HEK293 (cell line): ENCODE measurements around the gene ZNF524.
A peak's percentile ranks its signal among the peaks of the same experiment; 100 is the strongest.

Source experiments
- CTCF ChIA-PET: fragments of 350-600 bp; formaldehyde crosslinking; extraction: SDS; loops from one replicate; lab custom pipeline; 2021; ENCODE audit warnings: antibody characterized with exemption; lab: Yijun Ruan, JAX
- POLR2A ChIA-PET: fragments of 300-600 bp; formaldehyde crosslinking; extraction: SDS; loops from one replicate; lab custom pipeline; 2020; ENCODE audit warnings: antibody characterized with exemption, inconsistent platforms; lab: Yijun Ruan, JAX
- H3K27ac ChIP-seq: fragments of 200-500 bp; sonication (Bioruptor generic); 2 replicates; pipeline ENCODE4 v1.5.1; 2014; ENCODE audit warnings: low read depth, low read length, control low read depth, inconsistent platforms; ENCODE audit errors: extremely low read depth
- H3K36me3 ChIP-seq, 2 experiments: fragments of 200-500 bp in 1 of 2; sonication (Bioruptor generic) in 1 of 2; 1 replicate in 1 of 2; 2 replicates in 1 of 2; pipeline ENCODE4 v1.5.1; 2014 to 2017; ENCODE audit warnings: inconsistent platforms in 2 of 2, low read length in 2 of 2; ENCODE audit not compliant: control insufficient read depth in 2 of 2, insufficient read depth in 1 of 2
- H3K4me1 ChIP-seq: fragments of 200-500 bp; sonication (Bioruptor generic); 2 replicates; pipeline ENCODE4 v1.5.1; 2014; ENCODE audit warnings: mild to moderate bottlenecking, low read length, inconsistent platforms; ENCODE audit not compliant: control insufficient read depth, insufficient read depth
- H3K4me3 ChIP-seq: 2 replicates; pipeline ENCODE4 v1.5.1; 2011; ENCODE audit warnings: low read depth, mild to moderate bottlenecking, control low read depth, low read length, moderate library complexity
- H3K9me3 ChIP-seq: fragments of 200-500 bp; sonication (Bioruptor generic); 2 replicates; pipeline ENCODE4 v1.5.1; 2014; ENCODE audit warnings: low read depth, low read length, inconsistent platforms; ENCODE audit not compliant: control insufficient read depth, insufficient read depth
- GLI2 ChIP-seq: fragments of 450-650 bp; formaldehyde crosslinking; IDR thresholded peaks from 2 replicates; pipeline ENCODE4; 2017; ENCODE audit warnings: missing biosample characterization, missing genetic modification characterization, low read depth, borderline replicate concordance
- PATZ1 ChIP-seq: fragments of 450-650 bp; formaldehyde crosslinking; IDR thresholded peaks from 2 replicates; pipeline ENCODE4 v1.5.1; 2016; ENCODE audit warnings: missing biosample characterization, missing genetic modification characterization
- ZBTB17 ChIP-seq: fragments of 450-650 bp; formaldehyde crosslinking; IDR thresholded peaks from 2 replicates; pipeline ENCODE4 v1.5.1; 2016; ENCODE audit warnings: missing biosample characterization, missing genetic modification characterization
- ZBTB48 ChIP-seq: fragments of 450-650 bp; formaldehyde crosslinking; IDR thresholded peaks from 2 replicates; pipeline ENCODE4 v1.5.1; 2016; ENCODE audit warnings: missing biosample characterization, missing genetic modification characterization
- ZNF112 ChIP-seq: fragments of 450-650 bp; formaldehyde crosslinking; IDR thresholded peaks from 2 replicates; pipeline ENCODE4 v1.5.0; 2017; ENCODE audit warnings: missing biosample characterization, missing genetic modification characterization
- ZNF132 ChIP-seq: fragments of 450-650 bp; formaldehyde crosslinking; IDR thresholded peaks from 2 replicates; pipeline ENCODE4 v1.5.1; 2017; ENCODE audit warnings: missing biosample characterization, missing genetic modification characterization, borderline replicate concordance
- ZNF133 ChIP-seq: fragments of 450-650 bp; formaldehyde crosslinking; IDR thresholded peaks from 2 replicates; pipeline ENCODE4 v1.5.1; 2016; ENCODE audit warnings: missing biosample characterization, missing genetic modification characterization
- ZNF174 ChIP-seq: fragments of 450-650 bp; formaldehyde crosslinking; IDR thresholded peaks from 2 replicates; pipeline ENCODE4 v1.5.0; 2017; ENCODE audit warnings: missing biosample characterization, mild to moderate bottlenecking, missing genetic modification characterization
- ZNF302 ChIP-seq: fragments of 450-650 bp; formaldehyde crosslinking; IDR thresholded peaks from 2 replicates; pipeline ENCODE4 v1.5.1; 2016; ENCODE audit warnings: missing biosample characterization, missing genetic modification characterization, low read depth
- ZNF561 ChIP-seq: fragments of 450-650 bp; IDR thresholded peaks from 2 replicates; pipeline ENCODE4 v1.5.1; 2018; ENCODE audit warnings: missing biosample characterization, missing genetic modification characterization, borderline replicate concordance
- ZNF610 ChIP-seq: fragments of 450-650 bp; formaldehyde crosslinking; IDR thresholded peaks from 2 replicates; pipeline ENCODE4 v1.5.1; 2016; ENCODE audit warnings: missing biosample characterization, missing genetic modification characterization, borderline replicate concordance
- ZNF623 ChIP-seq: fragments of 450-650 bp; formaldehyde crosslinking; IDR thresholded peaks from 2 replicates; pipeline ENCODE4 v1.5.1; 2016; ENCODE audit warnings: missing biosample characterization, missing genetic modification characterization
- ZNF626 ChIP-seq: fragments of 450-650 bp; sonication (Bioruptor Pico); formaldehyde crosslinking; IDR thresholded peaks from 2 replicates; pipeline ENCODE4 v1.5.1; 2018; ENCODE audit warnings: missing biosample characterization, missing genetic modification characterization, inconsistent platforms
- ZNF639 ChIP-seq: fragments of 450-650 bp; formaldehyde crosslinking; IDR thresholded peaks from 2 replicates; pipeline ENCODE4 v1.5.1; 2016; ENCODE audit warnings: missing biosample characterization, missing genetic modification characterization
- ZNF664 ChIP-seq: fragments of 450-650 bp; formaldehyde crosslinking; IDR thresholded peaks from 2 replicates; pipeline ENCODE4 v1.5.1; 2016; ENCODE audit warnings: missing biosample characterization, missing genetic modification characterization
- ZNF76 ChIP-seq: fragments of 450-650 bp; formaldehyde crosslinking; IDR thresholded peaks from 2 replicates; pipeline ENCODE4; 2016; ENCODE audit warnings: low read depth, missing biosample characterization, missing genetic modification characterization, borderline replicate concordance
- ZXDB ChIP-seq: fragments of 450-650 bp; formaldehyde crosslinking; IDR thresholded peaks from 2 replicates; pipeline ENCODE4 v1.5.1; 2016; ENCODE audit warnings: missing biosample characterization, missing genetic modification characterization
- TF ChIP-seq, protein P1 (sequence below): fragments of 450-650 bp; formaldehyde crosslinking; IDR thresholded peaks from 2 replicates; pipeline ENCODE4 v1.5.1; 2016; ENCODE audit warnings: missing biosample characterization, missing genetic modification characterization
- TF ChIP-seq, protein P2 (sequence below): fragments of 450-650 bp; formaldehyde crosslinking; IDR thresholded peaks from 2 replicates; pipeline ENCODE4 v1.5.1; 2016; ENCODE audit warnings: missing biosample characterization, missing genetic modification characterization, borderline replicate concordance

Gene ZNF524

DNA sequence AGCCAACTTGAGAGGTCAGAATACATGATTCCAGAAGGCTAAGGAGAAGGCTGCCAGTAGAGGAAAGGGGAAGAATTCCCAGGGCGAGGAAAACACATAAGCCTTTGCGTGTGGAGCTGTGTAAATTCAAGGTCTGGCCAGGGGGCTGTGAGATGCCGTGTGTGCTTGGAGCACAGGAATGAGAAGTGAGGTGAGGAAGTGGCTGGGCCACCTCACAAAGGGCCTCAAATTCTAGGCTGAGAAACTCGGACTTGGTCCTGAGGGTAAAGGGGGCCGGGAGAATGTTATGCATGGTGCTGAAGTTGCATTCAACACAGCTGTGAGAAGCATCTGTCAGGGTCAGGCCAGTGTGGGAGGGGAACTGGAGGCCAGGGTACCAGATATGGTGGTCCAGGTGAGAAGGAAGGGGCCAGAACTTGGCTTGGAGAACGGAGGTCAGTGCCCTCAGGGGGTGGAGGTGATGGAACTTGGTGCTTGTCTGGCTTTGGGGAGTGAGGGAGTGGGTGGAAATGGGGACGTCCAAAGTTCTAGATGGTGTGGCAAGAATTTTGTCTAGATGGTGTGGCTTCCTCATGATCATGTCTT lies 35.9 kb downstream of the ZNF524 start:
- ChIA-PET POLR2A (interaction anchor here (0.8 to 2.1 kb wide), 4 partner anchors 10 to 19 kb away, joined by 3 to 10 read pairs (median 4); partner anchors contain the start of genes U2AF2 and ZNF784), CTCF (interaction anchor here (1.4 to 6.0 kb wide), 4 partner anchors 11 to 169 kb away, joined by 3 to 35 read pairs (median 8); no protein-coding TSS in a partner anchor)
- H3K27ac ChIP-seq, result peak overlapping the region; percentile 57; the same call in 1 of the 2 replicates
- no peaks in the 10 kb centered on the region for H3K9me3 ChIP-seq
- peaks cover 17% of the 10 kb centered on the region for H3K4me1 ChIP-seq
- no peak for TF ChIP-seq ZNF132
- TF ChIP-seq, protein P1, sequence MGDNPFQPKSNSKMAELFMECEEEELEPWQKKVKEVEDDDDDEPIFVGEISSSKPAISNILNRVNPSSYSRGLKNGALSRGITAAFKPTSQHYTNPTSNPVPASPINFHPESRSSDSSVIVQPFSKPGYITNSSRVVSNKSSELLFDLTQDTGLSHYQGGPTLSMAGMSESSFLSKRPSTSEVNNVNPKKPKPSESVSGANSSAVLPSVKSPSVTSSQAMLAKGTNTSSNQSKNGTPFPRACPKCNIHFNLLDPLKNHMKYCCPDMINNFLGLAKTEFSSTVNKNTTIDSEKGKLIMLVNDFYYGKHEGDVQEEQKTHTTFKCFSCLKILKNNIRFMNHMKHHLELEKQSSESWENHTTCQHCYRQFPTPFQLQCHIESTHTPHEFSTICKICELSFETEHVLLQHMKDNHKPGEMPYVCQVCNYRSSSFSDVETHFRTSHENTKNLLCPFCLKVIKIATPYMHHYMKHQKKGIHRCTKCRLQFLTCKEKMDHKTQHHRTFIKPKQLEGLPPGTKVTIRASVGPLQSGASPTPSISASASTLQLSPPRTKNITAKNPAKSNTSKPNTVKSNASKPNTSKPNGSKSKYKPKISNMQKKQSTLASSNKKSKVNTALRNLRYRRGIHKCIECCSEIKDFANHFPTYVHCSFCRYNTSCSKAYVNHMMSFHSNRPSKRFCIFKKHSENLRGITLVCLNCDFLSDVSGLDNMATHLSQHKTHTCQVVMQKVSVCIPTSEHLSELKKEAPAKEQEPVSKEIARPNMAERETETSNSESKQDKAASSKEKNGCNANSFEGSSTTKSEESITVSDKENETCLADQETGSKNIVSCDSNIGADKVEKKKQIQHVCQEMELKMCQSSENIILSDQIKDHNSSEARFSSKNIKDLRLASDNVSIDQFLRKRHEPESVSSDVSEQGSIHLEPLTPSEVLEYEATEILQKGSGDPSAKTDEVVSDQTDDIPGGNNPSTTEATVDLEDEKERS (tag by site-specific recombination), result no peak
- TF ChIP-seq ZNF664 (tag by site-specific recombination), result no peak
- no peak for TF ChIP-seq ZNF623
- no peak for TF ChIP-seq ZNF133 (tag by site-specific recombination)
- no peak for TF ChIP-seq PATZ1 (tag by site-specific recombination)
- TF ChIP-seq ZNF626 (tag by site-specific recombination), result no peak
- TF ChIP-seq ZBTB17 (tag by site-specific recombination), result no peak
- TF ChIP-seq ZBTB48 (tag by site-specific recombination), result no peak
- no peak for TF ChIP-seq ZNF112
- no peak for TF ChIP-seq ZNF610 (tag by site-specific recombination)
- TF ChIP-seq ZNF302, result no peak
- TF ChIP-seq, protein P2, sequence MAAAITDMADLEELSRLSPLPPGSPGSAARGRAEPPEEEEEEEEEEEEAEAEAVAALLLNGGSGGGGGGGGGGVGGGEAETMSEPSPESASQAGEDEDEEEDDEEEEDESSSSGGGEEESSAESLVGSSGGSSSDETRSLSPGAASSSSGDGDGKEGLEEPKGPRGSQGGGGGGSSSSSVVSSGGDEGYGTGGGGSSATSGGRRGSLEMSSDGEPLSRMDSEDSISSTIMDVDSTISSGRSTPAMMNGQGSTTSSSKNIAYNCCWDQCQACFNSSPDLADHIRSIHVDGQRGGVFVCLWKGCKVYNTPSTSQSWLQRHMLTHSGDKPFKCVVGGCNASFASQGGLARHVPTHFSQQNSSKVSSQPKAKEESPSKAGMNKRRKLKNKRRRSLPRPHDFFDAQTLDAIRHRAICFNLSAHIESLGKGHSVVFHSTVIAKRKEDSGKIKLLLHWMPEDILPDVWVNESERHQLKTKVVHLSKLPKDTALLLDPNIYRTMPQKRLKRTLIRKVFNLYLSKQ (tag by site-specific recombination), result no peak
- TF ChIP-seq ZNF561, result no peak
- TF ChIP-seq ZNF76 (tag by site-specific recombination), result no peak
- TF ChIP-seq GLI2 (tag by site-specific recombination), result no peak
- no peak for TF ChIP-seq ZNF174
- TF ChIP-seq ZXDB (tag by site-specific recombination), result no peak
- peaks cover 5 to 11% of the 10 kb centered on the region in 2 experiments; a peak in 2 of 3 replicates for H3K36me3 ChIP-seq
- peak overlapping the region; percentile 82 for H3K4me3 ChIP-seq

DNA sequence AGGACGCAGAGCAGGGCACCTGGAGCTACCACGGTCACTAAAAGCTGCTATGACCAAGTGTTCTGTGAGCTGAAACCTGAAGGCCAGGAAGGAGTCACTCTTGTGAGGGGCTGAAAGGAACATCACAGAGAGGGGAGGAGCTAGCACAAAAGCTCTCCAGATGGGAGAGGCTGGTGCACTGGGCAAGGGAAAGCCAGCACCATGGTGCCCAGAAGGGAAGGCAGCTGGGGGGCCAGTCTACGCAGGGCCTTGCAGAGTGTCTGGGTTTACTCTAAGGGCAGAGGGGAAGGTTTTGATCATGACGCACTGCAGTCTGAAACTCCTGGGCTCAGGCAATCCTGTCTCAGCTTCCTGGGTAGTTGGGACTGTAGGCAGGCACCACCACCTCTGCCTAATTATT lies 36.6 kb downstream of the ZNF524 start:
- H3K9me3 ChIP-seq, result no peaks in the 10 kb centered on the region
- H3K36me3 ChIP-seq, result peaks cover 5 to 11% of the 10 kb centered on the region in 2 experiments; a peak in 2 of 3 replicates
- peaks cover 17% of the 10 kb centered on the region for H3K4me1 ChIP-seq
- H3K4me3 ChIP-seq, result no peak overlapping the region
- TF ChIP-seq ZNF639 (tag by site-specific recombination), result no peak
- no peak overlapping the region for H3K27ac ChIP-seq
- POLR2A ChIA-PET, result interaction anchor here (0.8 to 2.1 kb wide), 5 partner anchors 9 to 160 kb away, joined by 3 to 10 read pairs (median 4); partner anchors contain the start of genes U2AF2, ZNF628 and ZNF784
- CTCF ChIA-PET, result interaction anchor here (0.9 to 6.0 kb wide), 9 partner anchors 9 to 477 kb away, joined by 3 to 35 read pairs (median 6); partner anchors contain the start of genes U2AF2 and ZNF784
